Keratinocyte (primary cell): ENCODE measurements around the gene CAMK2D. TPM values are rescaled to one million over a fixed set of nuclear protein-coding genes. Genes with fewer than 3 reads are reported as not detected.
A peak's percentile ranks its signal among the peaks of the same experiment; 100 is the strongest.

Source experiments
- DNase-seq: peaks from one replicate; pipeline ENCODE4 v3.0.0-alpha.2; 2011; ENCODE audit warnings: low read depth, missing footprints, low spot score
- FAIRE-seq: peaks from 2 replicates; lab custom pipeline; 2011; peaks lifted over from hg19 to GRCh38; lab: Jason Lieb, UNC
- H2AFZ ChIP-seq: 2 replicates; pipeline ENCODE4 v1.6.0; 2012; ENCODE audit warnings: low read length, control low read depth, inconsistent platforms; ENCODE audit not compliant: control insufficient read depth
- H3K27ac ChIP-seq: 2 replicates; pipeline ENCODE4 v1.5.1; 2011; ENCODE audit warnings: low read length; ENCODE audit not compliant: control insufficient read depth, insufficient read depth
- H3K27me3 ChIP-seq: 3 replicates; pipeline ENCODE4 v1.6.0; 2011; ENCODE audit warnings: low read length; ENCODE audit not compliant: control insufficient read depth, insufficient read depth; ENCODE audit errors: extremely low read depth
- H3K36me3 ChIP-seq, 2 experiments: 2 replicates in 1 of 2; 3 replicates in 1 of 2; pipeline ENCODE4 v1.5.1; 2011; ENCODE audit warnings: low read length in 2 of 2, mild to moderate bottlenecking in 1 of 2; ENCODE audit not compliant: control insufficient read depth in 2 of 2, insufficient read depth in 2 of 2; ENCODE audit errors: extremely low read depth in 1 of 2
- H3K4me1 ChIP-seq: 3 replicates; pipeline ENCODE4 v1.5.1; 2011; ENCODE audit warnings: low read length; ENCODE audit not compliant: control insufficient read depth, insufficient read depth; ENCODE audit errors: extremely low read depth
- H3K4me2 ChIP-seq: 3 replicates; pipeline ENCODE4 v1.6.0; 2011; ENCODE audit warnings: low read depth, low read length; ENCODE audit not compliant: control insufficient read depth, insufficient read depth; ENCODE audit errors: extremely low read depth
- H3K4me3 ChIP-seq, 3 experiments: fragments of 200-600 bp in 1 of 3; sonication (generic) in 1 of 3; 2 replicates in 2 of 3; 3 replicates in 1 of 3; pipeline ENCODE4 v1.5.1; 2011 to 2016; ENCODE audit warnings: low read length in 3 of 3, mild to moderate bottlenecking in 3 of 3, control low read depth in 2 of 3, inconsistent platforms in 1 of 3, low read depth in 1 of 3, mixed read lengths in 1 of 3, mixed run types in 1 of 3, moderate library complexity in 1 of 3; ENCODE audit not compliant: control insufficient read depth in 2 of 3, insufficient read depth in 2 of 3; ENCODE audit errors: extremely low read depth in 1 of 3
- H3K79me2 ChIP-seq: 2 replicates; pipeline ENCODE4 v1.6.0; 2012; ENCODE audit warnings: low read length; ENCODE audit not compliant: control insufficient read depth, insufficient read depth
- H3K9ac ChIP-seq: 3 replicates; pipeline ENCODE4 v1.6.0; 2011; ENCODE audit warnings: low read length; ENCODE audit not compliant: control insufficient read depth, insufficient read depth; ENCODE audit errors: extremely low read depth
- H3K9me1 ChIP-seq: 3 replicates; pipeline ENCODE4 v1.6.0; 2011; ENCODE audit warnings: low read length; ENCODE audit not compliant: control insufficient read depth, insufficient read depth; ENCODE audit errors: extremely low read depth
- H3K9me3 ChIP-seq: 2 replicates; pipeline ENCODE4 v1.5.1; 2012; ENCODE audit warnings: low read depth, low read length; ENCODE audit not compliant: control insufficient read depth
- H4K20me1 ChIP-seq: 3 replicates; pipeline ENCODE4 v1.6.0; 2011; ENCODE audit warnings: low read length; ENCODE audit not compliant: control insufficient read depth, insufficient read depth; ENCODE audit errors: extremely low read depth
- EZH2 ChIP-seq: IDR thresholded peaks from one replicate; pipeline ENCODE4 v1.6.1; 2012; ENCODE audit warnings: inconsistent platforms, mild to moderate bottlenecking, low read length, moderate library complexity
- dilution Hi-C: fragments of 300-500 bp; cut with MboI; formaldehyde crosslinking; loops from one replicate; pipeline ENCODE4 v1.7.0; 2020; ENCODE audit warnings: low sequenced_read_pairs; ENCODE audit not compliant: extremely low pct_ligation_motif_present
- polyA plus RNA-seq, 5 experiments: library from polyadenylated mRNA; depleted of rRNA in 3 of 5; stranded (reverse) in 3 of 5; stranded (forward) in 1 of 5; unstranded in 1 of 5; fragments of >200 nt; gene quantifications; 1 replicate in 1 of 5; 2 replicates in 3 of 5; 3 replicates in 1 of 5; pipeline versions ENCODE4 v1.2.1 to v1.2.3, GENCODE V29; 2011 to 2012; ENCODE audit warnings: missing spikeins in 2 of 5, low read depth in 1 of 5, low replicate concordance in 1 of 5
- TF ChIP-seq, protein P1 (sequence below), 3 experiments: IDR thresholded peaks in 1 of 3; conservative IDR thresholded peaks in 1 of 3; optimal IDR thresholded peaks in 1 of 3; 2 replicates in 2 of 3; 3 replicates in 1 of 3; pipeline versions ENCODE3 to v1.5.1; 2011; ENCODE audit warnings: low read length in 3 of 3, mild to moderate bottlenecking in 3 of 3, moderate library complexity in 2 of 3, control low read depth in 1 of 3, inconsistent platforms in 1 of 3; ENCODE audit not compliant: insufficient read depth in 2 of 3; ENCODE audit errors: extremely low read depth in 1 of 3

Gene CAMK2D
- polyA plus RNA-seq, 1 donor (not counting 4 experiments of a cell fraction or from before 2014, with no cell fraction given) = 18.8 TPM

DNA sequence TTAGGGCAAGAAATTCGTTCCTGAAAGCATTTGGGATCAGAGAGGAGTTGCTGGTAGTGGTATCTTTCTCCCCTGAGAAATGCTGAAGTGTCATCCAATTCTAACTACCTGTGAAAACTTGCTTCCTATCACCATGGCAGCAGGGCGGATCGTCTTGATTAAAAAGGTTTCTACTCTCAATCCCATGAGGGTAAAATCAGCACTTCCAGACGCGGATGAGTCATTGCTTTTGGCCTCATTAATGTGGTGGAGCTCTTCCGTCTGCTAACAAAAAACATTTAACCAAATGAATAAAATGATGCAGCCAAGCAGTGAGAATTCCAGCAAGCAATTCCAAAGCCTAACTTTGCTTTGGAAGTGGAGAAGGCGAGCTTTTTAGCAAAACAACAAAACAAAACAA is 325.6 kb downstream of the CAMK2D start:
- Histone ChIP-seq H4K20me1 (no peaks in the 10 kb centered on the region), H2AFZ (no peak overlapping the region), H3K27ac (peak overlapping the region; percentile 59), H3K9ac (no peak overlapping the region), H3K79me2 (no peaks in the 10 kb centered on the region), H3K9me1 (no peaks in the 10 kb centered on the region), H3K9me3 (no peaks in the 10 kb centered on the region), H3K4me3 (no peak overlapping the region), H3K4me2 (peak overlapping the region; percentile 42), H3K27me3 (no peaks in the 10 kb centered on the region), H3K36me3 (no peaks in the 10 kb centered on the region), H3K4me1 (peaks cover 19% of the 10 kb centered on the region)
- DNase-seq (peak; percentile 48), FAIRE-seq (peak; percentile 90)
- TF ChIP-seq EZH2 = no peak
- TF ChIP-seq, protein P1, sequence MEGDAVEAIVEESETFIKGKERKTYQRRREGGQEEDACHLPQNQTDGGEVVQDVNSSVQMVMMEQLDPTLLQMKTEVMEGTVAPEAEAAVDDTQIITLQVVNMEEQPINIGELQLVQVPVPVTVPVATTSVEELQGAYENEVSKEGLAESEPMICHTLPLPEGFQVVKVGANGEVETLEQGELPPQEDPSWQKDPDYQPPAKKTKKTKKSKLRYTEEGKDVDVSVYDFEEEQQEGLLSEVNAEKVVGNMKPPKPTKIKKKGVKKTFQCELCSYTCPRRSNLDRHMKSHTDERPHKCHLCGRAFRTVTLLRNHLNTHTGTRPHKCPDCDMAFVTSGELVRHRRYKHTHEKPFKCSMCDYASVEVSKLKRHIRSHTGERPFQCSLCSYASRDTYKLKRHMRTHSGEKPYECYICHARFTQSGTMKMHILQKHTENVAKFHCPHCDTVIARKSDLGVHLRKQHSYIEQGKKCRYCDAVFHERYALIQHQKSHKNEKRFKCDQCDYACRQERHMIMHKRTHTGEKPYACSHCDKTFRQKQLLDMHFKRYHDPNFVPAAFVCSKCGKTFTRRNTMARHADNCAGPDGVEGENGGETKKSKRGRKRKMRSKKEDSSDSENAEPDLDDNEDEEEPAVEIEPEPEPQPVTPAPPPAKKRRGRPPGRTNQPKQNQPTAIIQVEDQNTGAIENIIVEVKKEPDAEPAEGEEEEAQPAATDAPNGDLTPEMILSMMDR (optimal IDR thresholded peaks at IDR 0.05 in 1 of 3, IDR thresholded peaks at IDR 0.05 in 1 of 3, conservative IDR thresholded peaks at IDR 0.05 in 1 of 3; ENCODE audit: extremely low read depth in 1 of 3, insufficient read depth in 2 of 3, low read length in 3 of 3) = no peak
- dilution Hi-C loops = no loop called here

DNA sequence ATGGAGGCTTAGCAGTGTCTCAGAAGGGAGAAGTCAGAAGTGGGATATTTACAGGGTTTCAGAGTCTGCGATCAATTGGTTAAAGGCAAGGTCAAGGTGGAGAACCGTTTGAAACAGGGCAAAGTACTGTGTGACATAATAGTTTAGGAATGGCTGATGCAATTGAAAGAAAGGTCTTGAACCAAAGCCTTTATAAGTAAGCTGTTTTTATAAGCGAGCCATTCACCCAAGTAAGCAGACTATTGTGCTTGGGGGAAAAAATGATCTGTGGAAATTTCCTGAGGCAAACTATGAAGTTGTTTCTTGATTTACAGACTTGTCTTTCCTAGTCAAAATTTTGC is 327.3 kb downstream of the CAMK2D start:
- Histone ChIP-seq H3K9me1 (no peaks in the 10 kb centered on the region), H3K9me3 (no peaks in the 10 kb centered on the region), H3K27ac (peak overlapping the region; percentile 36), H4K20me1 (no peaks in the 10 kb centered on the region), H2AFZ (no peak overlapping the region), H3K4me1 (peaks cover 19% of the 10 kb centered on the region), H3K4me2 (peak overlapping the region; percentile 18), H3K9ac (no peak overlapping the region), H3K4me3 (no peak overlapping the region), H3K27me3 (no peaks in the 10 kb centered on the region), H3K36me3 (no peaks in the 10 kb centered on the region), H3K79me2 (no peaks in the 10 kb centered on the region)
- no peak for TF ChIP-seq EZH2
- TF ChIP-seq, protein P1 (optimal IDR thresholded peaks at IDR 0.05 in 1 of 3, IDR thresholded peaks at IDR 0.05 in 1 of 3, conservative IDR thresholded peaks at IDR 0.05 in 1 of 3; ENCODE audit: extremely low read depth in 1 of 3, insufficient read depth in 2 of 3, low read length in 3 of 3) = no peak
- FAIRE-seq (no peak), DNase-seq (no peak)
- dilution Hi-C loops = no loop called here
